Measurements from ENCODE around the gene ROR1.

DNA sequence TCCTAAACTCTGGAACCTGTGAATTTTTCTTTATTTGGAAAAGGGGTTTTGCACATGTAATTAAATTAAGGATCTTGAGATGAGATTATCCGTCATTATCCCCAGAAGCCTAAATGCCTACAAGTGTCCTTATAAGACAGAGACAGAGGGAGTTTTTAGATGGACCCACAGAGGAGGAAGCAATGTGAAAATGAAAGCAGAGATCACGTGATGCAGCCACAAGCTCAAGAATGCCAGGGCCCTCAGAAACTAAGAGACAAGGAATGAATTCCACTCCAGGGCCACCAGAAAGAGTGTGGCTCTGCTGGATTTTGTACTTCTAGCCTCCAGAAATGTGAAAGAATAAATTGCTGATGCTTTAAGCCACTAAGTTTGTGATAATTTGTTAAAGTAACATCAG lies 246.0 kb downstream of the ROR1 start:
- TF ChIP-seq, protein P1, sequence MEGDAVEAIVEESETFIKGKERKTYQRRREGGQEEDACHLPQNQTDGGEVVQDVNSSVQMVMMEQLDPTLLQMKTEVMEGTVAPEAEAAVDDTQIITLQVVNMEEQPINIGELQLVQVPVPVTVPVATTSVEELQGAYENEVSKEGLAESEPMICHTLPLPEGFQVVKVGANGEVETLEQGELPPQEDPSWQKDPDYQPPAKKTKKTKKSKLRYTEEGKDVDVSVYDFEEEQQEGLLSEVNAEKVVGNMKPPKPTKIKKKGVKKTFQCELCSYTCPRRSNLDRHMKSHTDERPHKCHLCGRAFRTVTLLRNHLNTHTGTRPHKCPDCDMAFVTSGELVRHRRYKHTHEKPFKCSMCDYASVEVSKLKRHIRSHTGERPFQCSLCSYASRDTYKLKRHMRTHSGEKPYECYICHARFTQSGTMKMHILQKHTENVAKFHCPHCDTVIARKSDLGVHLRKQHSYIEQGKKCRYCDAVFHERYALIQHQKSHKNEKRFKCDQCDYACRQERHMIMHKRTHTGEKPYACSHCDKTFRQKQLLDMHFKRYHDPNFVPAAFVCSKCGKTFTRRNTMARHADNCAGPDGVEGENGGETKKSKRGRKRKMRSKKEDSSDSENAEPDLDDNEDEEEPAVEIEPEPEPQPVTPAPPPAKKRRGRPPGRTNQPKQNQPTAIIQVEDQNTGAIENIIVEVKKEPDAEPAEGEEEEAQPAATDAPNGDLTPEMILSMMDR (IDR thresholded peaks at IDR 0.05), result no peak
- no peak for TF ChIP-seq TCF7 (CRISPR knock-in tag; IDR thresholded peaks at IDR 0.05; ENCODE audit: low read depth)
- TF ChIP-seq FOXK1 (CRISPR knock-in tag; IDR thresholded peaks at IDR 0.05), result no peak
- no peak for TF ChIP-seq NR2C2 (CRISPR knock-in tag; IDR thresholded peaks at IDR 0.05)
- no peak for TF ChIP-seq NFE2L1 (CRISPR knock-in tag; IDR thresholded peaks at IDR 0.05)
- TF ChIP-seq GRHL2 (CRISPR knock-in tag; IDR thresholded peaks at IDR 0.05; ENCODE audit: insufficient replicate concordance, severe bottlenecking), result no peak
- no peak for TF ChIP-seq PRDM15 (CRISPR knock-in tag; IDR thresholded peaks at IDR 0.05)
- TF ChIP-seq, protein P2, sequence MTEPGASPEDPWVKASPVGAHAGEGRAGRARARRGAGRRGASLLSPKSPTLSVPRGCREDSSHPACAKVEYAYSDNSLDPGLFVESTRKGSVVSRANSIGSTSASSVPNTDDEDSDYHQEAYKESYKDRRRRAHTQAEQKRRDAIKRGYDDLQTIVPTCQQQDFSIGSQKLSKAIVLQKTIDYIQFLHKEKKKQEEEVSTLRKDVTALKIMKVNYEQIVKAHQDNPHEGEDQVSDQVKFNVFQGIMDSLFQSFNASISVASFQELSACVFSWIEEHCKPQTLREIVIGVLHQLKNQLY (CRISPR knock-in tag; IDR thresholded peaks at IDR 0.05), result no peak
- no peak for TF ChIP-seq PREB (CRISPR knock-in tag; IDR thresholded peaks at IDR 0.05; ENCODE audit: borderline replicate concordance)
- no peak for TF ChIP-seq ATF2 (CRISPR knock-in tag; IDR thresholded peaks at IDR 0.05; ENCODE audit: borderline replicate concordance, low read depth)
- no peak for TF ChIP-seq ZNF671 (CRISPR knock-in tag; IDR thresholded peaks at IDR 0.05)
- TF ChIP-seq ZNF416 (CRISPR knock-in tag; IDR thresholded peaks at IDR 0.05), result no peak
- no peak for TF ChIP-seq SP1 (CRISPR knock-in tag; conservative IDR thresholded peaks at IDR 0.05)
